Measurements from ENCODE around the gene VPS37B. TPM values are rescaled to one million over a fixed set of nuclear protein-coding genes. Genes with fewer than 3 reads are reported as not detected.

The VPS37B gene
- total and polyA plus RNA-seq, 12 donors = 11.0 to 52.4 (median 28.0) TPM

GRCh38 chr12:122920687-122921086 is 24.8 kb upstream of the VPS37B start:
- Histone ChIP-seq H3K4me1 (replicated peaks in 1 of 2) (peaks cover 18 to 24% of the 10 kb centered on the region in 2 donors), H3K4me3 (no peak overlapping the region), H3K27me3 (no peaks in the 10 kb centered on the region), H3K27ac (no peak overlapping the region), H3K9me3 (replicated peaks in 1 of 3) (no peaks in the 10 kb centered on the region), H3K36me3 (replicated peaks in 1 of 2) (no peaks in the 10 kb centered on the region)
- DNase-seq = no peak
- intact Hi-C loops (cut with DNase I) = no loop called here
- TF ChIP-seq POLR2A (IDR thresholded peaks at IDR 0.05) (no peak), CTCF (IDR thresholded peaks at IDR 0.05) (no peak)
- 74 to 83% (median 79%) methylated on average over 5 of the region's 5 CpGs for WGBS, 4 donors

- Histone ChIP-seq H3K36me3 (replicated peaks in 1 of 2) (no peaks in the 10 kb centered on the region), H3K4me3 (no peak overlapping the region), H3K9me3 (replicated peaks in 1 of 3) (no peaks in the 10 kb centered on the region), H3K4me1 (replicated peaks in 1 of 2) (peaks cover 18 to 24% of the 10 kb centered on the region in 2 donors), H3K27me3 (no peaks in the 10 kb centered on the region), H3K27ac (no peak overlapping the region)
- 69 to 86% (median 79%) methylated on average over 2 of the region's 2 CpGs for WGBS, 4 donors
- intact Hi-C loops (cut with DNase I) = no loop called here
- DNase-seq = no peak
- TF ChIP-seq CTCF (IDR thresholded peaks at IDR 0.05) (no peak), POLR2A (IDR thresholded peaks at IDR 0.05) (no peak)
Measured at GRCh38 chr12:122918827-122919226, 22.9 kb upstream of the VPS37B start.

- TF ChIP-seq POLR2A (IDR thresholded peaks at IDR 0.05) (no peak), CTCF (IDR thresholded peaks at IDR 0.05) (no peak)
- DNase-seq = peak; percentile 66 to 92 (median 87)
- Histone ChIP-seq H3K27me3 (no peaks in the 10 kb centered on the region), H3K36me3 (replicated peaks in 1 of 2) (no peaks in the 10 kb centered on the region), H3K9me3 (replicated peaks in 1 of 3) (no peaks in the 10 kb centered on the region), H3K4me3 (no peak overlapping the region), H3K4me1 (replicated peaks in 1 of 2) (peaks cover 18 to 24% of the 10 kb centered on the region in 2 donors), H3K27ac (peak overlapping the region in 4 of 5 donors; percentile 68 to 76 (median 74))
- WGBS, 4 donors = 0 to 20% (median 8%) methylated on average over 4 to 9 of the region's 9 CpGs
- intact Hi-C loops (cut with DNase I) = no loop called here
Measured at GRCh38 chr12:122917507-122918121, 21.7 kb upstream of the VPS37B start.

- Histone ChIP-seq H3K36me3 (replicated peaks in 1 of 2) (no peaks in the 10 kb centered on the region), H3K4me1 (replicated peaks in 1 of 2) (peaks cover 6 to 18% of the 10 kb centered on the region in 2 donors), H3K27ac (peak overlapping the region in 4 of 5 donors; percentile 19 to 77 (median 38)), H3K27me3 (no peaks in the 10 kb centered on the region), H3K9me3 (replicated peaks in 1 of 3) (no peaks in the 10 kb centered on the region), H3K4me3 (no peak overlapping the region)
- intact Hi-C loops (cut with DNase I) = no loop called here
- 36 to 46% (median 38%) methylated on average over 12 of the region's 12 CpGs for WGBS, 4 donors
- TF ChIP-seq POLR2A (IDR thresholded peaks at IDR 0.05) (peak in 1 of 2 donors; percentile 32), CTCF (IDR thresholded peaks at IDR 0.05) (no peak)
- peak; percentile 59 to 85 (median 75) for DNase-seq
Measured at GRCh38 chr12:122909442-122910288, 13.7 kb upstream of the VPS37B start.
